NCI-H345 treated with DMSO at 0.1 percent for 48 hours (cell line): ENCODE data around the gene U2SURP.
"Not testable (repeated sequence)": the region's sequence is repeated elsewhere in the genome, so short reads cannot be mapped to it uniquely, and the experiment has no call there.

Experiments
- DNase-seq: peaks from one replicate; lab custom pipeline; 2025; ENCODE audit not compliant: unreplicated experiment; lab: John Stamatoyannopoulos, UW

U2SURP gene

DNA sequence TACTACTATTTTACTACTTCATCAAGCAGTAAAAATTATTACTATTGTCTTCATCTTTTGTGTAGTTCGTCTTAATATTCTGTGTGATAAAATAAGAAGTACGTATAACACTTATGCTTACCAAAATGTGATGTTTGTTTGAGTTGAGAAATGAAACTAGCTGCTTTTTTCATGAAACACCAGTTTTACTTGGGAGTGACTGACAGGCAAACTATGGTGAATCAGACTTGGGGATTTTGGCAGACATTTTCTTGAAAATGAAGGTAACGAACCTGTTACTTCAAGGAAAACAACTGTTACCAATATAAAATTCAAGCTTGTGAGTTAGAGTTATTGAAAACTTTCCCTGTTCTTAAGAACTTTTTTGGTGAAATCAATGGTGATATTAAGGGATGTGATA, 10.3 kb downstream of the U2SURP start:
- no peak for DNase-seq

DNA sequence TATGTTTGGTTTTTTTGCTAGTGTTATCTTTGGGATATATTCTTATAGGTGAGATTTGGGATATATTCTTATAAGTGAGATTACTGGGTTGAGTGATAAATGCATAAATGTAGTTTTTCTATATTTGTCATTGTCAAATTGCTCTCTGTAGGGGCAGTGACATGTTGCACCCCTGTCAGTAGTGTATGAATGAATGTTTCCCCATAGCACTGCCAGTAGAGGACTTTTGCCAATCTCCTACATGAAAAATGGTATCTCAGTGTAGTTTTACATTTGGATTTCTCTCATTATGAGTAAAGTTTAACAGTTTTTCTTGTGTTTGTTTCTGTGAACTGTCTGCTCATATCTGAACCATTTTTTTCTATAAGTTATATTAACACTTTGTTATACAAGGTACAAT, 13.6 kb downstream of the U2SURP start:
- no peak for DNase-seq

GRCh38 chr3:143016321-143016972, 15.1 kb downstream of the U2SURP start:
- DNase-seq: no peak

- no peak for DNase-seq
Observed at GRCh38 chr3:143024351-143024960, 23.1 kb downstream of the U2SURP start.

GRCh38 chr3:143031327-143031726, 30.0 kb downstream of the U2SURP start:
- no peak for DNase-seq

DNA sequence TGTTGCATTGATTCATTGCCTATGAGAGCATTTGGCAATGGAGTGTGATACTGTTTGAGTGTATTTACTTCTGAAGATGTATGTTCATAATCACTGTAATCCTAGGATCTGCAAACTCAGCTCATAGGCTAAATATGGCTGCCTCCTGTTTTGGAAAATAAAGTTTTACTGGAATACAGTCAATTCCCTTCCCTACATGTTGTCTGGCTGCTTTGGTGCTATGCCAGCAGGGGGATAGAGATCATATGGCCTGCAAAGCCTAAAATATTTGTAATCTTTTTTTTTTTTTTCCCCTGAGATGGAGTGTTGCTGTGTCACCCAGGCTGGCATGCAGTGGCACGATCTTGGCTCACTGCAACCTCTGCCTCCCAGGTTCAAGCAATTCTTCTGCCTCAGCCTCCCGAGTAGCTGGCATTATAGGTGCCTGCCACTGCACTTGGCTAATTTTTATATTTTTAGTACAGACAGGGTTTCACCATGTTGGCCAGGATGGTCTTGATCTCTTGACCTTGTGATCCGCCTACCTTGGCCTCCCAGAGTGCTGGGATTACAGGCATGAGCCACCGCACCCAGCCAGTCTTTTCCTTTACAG, 30.5 kb downstream of the U2SURP start:
- not testable (repeated sequence) for DNase-seq

- DNase-seq: no peak
Observed at GRCh38 chr3:143035466-143036211, 34.3 kb downstream of the U2SURP start.

DNA sequence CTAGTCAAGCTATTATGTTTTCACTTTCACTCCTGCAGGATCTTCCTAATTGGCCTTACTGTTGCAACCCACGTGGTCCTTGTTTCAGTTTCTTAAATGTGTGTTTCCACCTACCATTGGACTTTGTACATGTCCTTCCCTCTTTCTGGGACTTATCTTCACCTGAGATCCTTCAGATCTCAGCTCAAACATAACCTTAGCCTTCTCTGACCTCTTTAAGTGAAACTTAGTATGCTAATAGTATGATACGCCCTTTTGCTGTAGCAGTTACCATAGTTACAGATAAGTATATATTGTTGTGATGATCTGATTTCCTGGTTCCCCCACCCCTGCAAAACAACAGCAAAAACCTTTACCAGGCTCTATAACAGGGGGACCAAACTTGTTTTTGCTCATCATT, 35.2 kb downstream of the U2SURP start:
- DNase-seq: no peak

GRCh38 chr3:143037867-143038266, 36.5 kb downstream of the U2SURP start:
- no peak for DNase-seq

GRCh38 chr3:143040261-143040879, 39.0 kb downstream of the U2SURP start:
- no peak for DNase-seq

GRCh38 chr3:143041903-143042302, 40.5 kb downstream of the U2SURP start:
- no peak for DNase-seq

DNA sequence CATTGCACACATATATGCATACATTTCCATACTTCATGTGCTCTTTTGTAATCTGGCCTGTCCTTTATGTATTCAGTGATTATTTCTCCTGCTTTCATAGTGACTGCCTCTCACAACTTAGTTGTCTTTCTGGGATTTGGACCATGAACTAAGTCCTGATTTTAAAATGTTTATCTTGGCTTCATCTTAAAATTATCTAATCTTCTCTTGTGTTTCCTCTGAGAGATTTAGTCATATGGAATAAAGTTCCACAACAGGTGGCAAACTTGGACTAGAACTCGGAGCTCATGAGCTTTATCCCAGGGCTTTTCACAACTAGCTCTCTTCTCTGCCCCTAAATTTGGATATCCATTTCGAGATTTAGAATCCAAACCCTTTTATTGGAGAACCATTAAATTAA, 44.3 kb downstream of the U2SURP start:
- no peak for DNase-seq

DNA sequence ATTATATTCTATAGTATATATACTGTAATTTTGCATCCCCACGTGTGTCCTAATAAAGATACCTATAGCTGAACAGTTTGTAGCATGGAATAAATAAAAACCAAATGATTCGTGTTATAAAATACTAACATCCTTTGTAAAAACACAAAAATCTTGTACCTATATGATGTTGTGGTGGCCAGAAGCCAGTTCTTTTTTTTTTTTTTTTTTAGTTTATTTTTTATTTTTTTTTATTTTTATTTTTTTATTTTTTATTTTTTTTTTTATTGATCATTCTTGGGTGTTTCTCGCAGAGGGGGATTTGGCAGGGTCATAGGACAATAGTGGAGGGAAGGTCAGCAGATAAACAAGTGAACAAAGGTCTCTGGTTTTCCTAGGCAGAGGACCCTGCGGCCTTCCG, 44.7 kb downstream of the U2SURP start:
- not testable (repeated sequence) for DNase-seq

GRCh38 chr3:143054011-143054410, 52.6 kb downstream of the U2SURP start:
- no peak for DNase-seq

DNA sequence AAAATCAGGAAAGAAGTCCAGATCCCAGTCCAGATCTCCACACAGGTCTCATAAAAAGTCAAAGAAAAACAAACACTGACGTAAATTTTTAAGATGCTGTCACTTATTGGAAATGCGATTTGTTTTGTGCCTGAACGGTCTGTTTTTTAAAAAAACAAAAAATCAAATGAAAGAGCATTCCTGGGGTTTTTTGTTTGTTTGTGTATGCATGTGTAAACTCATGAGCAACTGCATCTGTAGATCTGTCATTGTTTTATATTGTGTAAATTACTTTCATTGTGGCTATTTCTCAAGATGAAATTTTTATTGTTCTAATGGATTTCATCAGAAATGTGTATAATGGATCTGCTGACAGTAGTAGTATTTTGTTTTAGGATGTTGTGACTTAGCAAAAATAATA, 55.0 kb downstream of the U2SURP start:
- no peak for DNase-seq

- DNase-seq: no peak
Observed at GRCh38 chr3:143060906-143061305, 59.5 kb downstream of the U2SURP start.

GRCh38 chr3:143063018-143063417, 61.6 kb downstream of the U2SURP start:
- no peak for DNase-seq

DNA sequence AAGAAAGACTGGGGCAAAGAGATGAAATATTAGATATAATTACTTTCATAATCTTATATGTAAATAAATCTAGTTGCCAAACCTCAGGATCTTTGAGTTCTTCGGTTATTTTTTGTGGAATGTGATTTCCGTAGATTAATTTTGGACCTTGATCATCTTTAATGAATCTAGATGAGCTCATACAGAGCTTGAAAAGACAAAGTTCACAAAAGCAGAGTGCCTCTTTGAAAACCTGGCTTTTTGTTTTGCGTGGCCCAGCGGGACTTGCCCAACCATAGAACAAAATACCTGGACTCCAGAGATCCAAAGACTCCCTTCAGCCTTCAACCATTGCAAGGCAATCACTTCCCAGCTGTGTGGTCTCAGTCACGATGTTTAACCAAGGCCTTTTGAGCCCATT, 63.4 kb downstream of the U2SURP start:
- DNase-seq: no peak

GRCh38 chr3:143065364-143065763, 64.0 kb downstream of the U2SURP start:
- no peak for DNase-seq

DNA sequence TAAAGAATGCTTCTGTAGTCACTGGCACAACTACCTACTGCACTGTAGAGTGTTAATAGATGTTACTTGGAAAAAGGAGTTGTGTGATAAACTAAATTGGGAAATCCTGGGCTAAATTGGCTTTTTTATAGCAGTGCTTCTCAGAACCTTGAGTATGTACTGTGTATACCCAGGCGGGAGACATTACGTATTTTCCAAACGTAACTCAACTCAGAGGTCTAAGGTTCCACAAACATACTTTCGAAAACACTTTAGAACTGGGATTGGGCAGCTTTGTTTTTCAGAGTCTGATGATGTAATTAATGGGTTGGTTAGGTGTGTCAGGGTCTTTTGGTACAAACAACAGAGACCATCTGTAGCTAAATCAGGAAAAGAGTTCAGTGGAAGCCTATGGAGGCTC, 64.7 kb downstream of the U2SURP start:
- no peak for DNase-seq

DNA sequence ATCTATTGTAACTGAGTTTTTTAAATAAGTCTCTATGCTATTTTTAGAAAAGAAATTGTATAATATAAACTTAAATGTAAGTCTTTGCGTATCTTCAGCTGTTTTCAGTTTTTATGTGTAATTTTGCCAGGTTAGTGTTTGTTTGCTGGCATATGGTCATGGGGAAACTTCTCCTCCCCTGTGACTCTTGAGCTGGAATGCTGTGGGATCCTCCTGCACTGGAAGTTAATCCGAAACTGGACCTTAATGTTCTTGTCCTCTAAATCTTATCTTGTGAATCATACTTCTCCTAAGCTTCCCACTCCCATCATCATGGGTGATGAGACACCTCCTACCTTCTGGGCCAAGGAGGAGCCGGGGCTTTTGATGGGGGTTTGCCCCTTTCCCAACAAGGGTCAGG, 65.8 kb downstream of the U2SURP start:
- no peak for DNase-seq

GRCh38 chr3:143068059-143068458, 66.7 kb downstream of the U2SURP start:
- no peak for DNase-seq
